ENCODE measurements around the gene GLT6D1. TPM values are rescaled to one million over a fixed set of nuclear protein-coding genes. Genes with fewer than 3 reads are reported as not detected.

Gene GLT6D1
- total RNA-seq, 1 donor from 2014 or later, result not detected

DNA sequence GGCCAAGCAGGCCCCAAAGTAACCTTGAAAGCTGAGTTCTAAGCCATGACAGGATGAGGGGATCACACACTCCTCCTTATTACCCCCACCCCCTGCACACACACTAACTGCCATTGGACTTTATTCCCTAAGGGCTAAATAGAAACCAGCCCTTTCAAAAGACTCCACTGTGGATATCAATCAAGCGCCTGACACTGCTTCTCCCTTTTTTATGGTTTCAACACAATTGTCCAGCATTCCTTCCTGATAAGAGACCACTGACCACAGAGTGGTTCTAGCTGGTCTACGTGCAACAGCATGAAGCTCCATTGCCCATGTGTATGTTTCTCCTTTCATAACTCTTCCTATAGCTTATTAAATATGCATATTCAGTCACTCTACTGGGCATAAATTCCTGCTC is 43.1 kb downstream of the GLT6D1 start:
- no peak for DNase-seq
- no peaks in the 10 kb centered on the region for H3K4me1 Mint-ChIP-seq (ENCODE audit: low read depth, unreplicated experiment)
- TF ChIP-seq, protein P1, sequence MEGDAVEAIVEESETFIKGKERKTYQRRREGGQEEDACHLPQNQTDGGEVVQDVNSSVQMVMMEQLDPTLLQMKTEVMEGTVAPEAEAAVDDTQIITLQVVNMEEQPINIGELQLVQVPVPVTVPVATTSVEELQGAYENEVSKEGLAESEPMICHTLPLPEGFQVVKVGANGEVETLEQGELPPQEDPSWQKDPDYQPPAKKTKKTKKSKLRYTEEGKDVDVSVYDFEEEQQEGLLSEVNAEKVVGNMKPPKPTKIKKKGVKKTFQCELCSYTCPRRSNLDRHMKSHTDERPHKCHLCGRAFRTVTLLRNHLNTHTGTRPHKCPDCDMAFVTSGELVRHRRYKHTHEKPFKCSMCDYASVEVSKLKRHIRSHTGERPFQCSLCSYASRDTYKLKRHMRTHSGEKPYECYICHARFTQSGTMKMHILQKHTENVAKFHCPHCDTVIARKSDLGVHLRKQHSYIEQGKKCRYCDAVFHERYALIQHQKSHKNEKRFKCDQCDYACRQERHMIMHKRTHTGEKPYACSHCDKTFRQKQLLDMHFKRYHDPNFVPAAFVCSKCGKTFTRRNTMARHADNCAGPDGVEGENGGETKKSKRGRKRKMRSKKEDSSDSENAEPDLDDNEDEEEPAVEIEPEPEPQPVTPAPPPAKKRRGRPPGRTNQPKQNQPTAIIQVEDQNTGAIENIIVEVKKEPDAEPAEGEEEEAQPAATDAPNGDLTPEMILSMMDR (IDR thresholded peaks at IDR 0.05; ENCODE audit: partially characterized antibody, unreplicated experiment), result no peak
- H3K4me3 Mint-ChIP-seq (ENCODE audit: unreplicated experiment), result no peak overlapping the region
- peaks cover 16% of the 10 kb centered on the region for H3K36me3 Mint-ChIP-seq (ENCODE audit: unreplicated experiment)
- H3K9me3 Mint-ChIP-seq (ENCODE audit: unreplicated experiment), result no peaks in the 10 kb centered on the region
- peaks cover 2% of the 10 kb centered on the region for H3K27me3 Mint-ChIP-seq (ENCODE audit: unreplicated experiment)
- H3K27ac Mint-ChIP-seq (ENCODE audit: unreplicated experiment), result no peak overlapping the region

DNA sequence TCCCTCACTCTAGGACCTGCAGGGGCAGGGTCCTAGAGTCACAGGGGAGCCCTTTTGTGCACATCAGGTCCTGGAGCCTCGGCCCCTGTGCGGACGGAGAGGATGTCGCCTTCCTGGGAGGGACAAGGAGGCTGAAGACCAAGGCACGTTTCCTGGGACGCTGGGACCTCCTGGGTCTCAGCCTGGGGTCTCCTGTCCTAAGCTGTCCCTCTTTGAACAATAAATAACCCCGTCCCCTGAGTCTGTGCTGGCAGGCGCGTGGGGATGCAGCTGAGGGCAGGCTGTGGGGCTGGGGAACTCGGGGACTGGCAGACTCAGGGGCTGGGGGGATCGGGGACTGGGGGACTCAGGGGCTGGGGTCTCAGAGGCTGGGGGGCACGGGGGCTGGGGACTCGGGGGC is 46.7 kb downstream of the GLT6D1 start:
- TF ChIP-seq, protein P1 (IDR thresholded peaks at IDR 0.05; ENCODE audit: partially characterized antibody, unreplicated experiment), result no peak
- Mint-ChIP-seq H3K4me3 (ENCODE audit: unreplicated experiment) (no peak overlapping the region), H3K36me3 (ENCODE audit: unreplicated experiment) (peaks cover 16% of the 10 kb centered on the region), H3K27me3 (ENCODE audit: unreplicated experiment) (peaks cover 3% of the 10 kb centered on the region), H3K27ac (ENCODE audit: unreplicated experiment) (no peak overlapping the region), H3K9me3 (ENCODE audit: unreplicated experiment) (no peaks in the 10 kb centered on the region), H3K4me1 (ENCODE audit: low read depth, unreplicated experiment) (no peaks in the 10 kb centered on the region)
- no peak for DNase-seq

DNA sequence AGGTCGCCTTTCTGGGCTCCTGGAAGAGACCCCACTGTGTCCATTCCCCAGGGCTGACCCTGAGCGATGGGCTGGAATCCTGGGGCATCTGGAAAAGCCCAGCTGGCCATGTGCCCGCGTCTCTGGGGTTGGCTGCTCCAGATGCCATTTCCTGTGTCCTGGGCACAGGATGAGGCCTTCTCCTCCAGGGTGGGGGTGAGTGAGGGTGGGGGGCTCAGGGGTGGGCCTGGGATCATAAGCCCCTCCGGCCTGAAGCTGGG is 47.1 kb downstream of the GLT6D1 start:
- Mint-ChIP-seq H3K4me3 (ENCODE audit: unreplicated experiment) (no peak overlapping the region), H3K27ac (ENCODE audit: unreplicated experiment) (no peak overlapping the region), H3K4me1 (ENCODE audit: low read depth, unreplicated experiment) (no peaks in the 10 kb centered on the region), H3K36me3 (ENCODE audit: unreplicated experiment) (peaks cover 16% of the 10 kb centered on the region), H3K9me3 (ENCODE audit: unreplicated experiment) (no peaks in the 10 kb centered on the region), H3K27me3 (ENCODE audit: unreplicated experiment) (peaks cover 3% of the 10 kb centered on the region)
- DNase-seq, result no peak
- TF ChIP-seq, protein P1 (IDR thresholded peaks at IDR 0.05; ENCODE audit: partially characterized antibody, unreplicated experiment), result no peak

DNA sequence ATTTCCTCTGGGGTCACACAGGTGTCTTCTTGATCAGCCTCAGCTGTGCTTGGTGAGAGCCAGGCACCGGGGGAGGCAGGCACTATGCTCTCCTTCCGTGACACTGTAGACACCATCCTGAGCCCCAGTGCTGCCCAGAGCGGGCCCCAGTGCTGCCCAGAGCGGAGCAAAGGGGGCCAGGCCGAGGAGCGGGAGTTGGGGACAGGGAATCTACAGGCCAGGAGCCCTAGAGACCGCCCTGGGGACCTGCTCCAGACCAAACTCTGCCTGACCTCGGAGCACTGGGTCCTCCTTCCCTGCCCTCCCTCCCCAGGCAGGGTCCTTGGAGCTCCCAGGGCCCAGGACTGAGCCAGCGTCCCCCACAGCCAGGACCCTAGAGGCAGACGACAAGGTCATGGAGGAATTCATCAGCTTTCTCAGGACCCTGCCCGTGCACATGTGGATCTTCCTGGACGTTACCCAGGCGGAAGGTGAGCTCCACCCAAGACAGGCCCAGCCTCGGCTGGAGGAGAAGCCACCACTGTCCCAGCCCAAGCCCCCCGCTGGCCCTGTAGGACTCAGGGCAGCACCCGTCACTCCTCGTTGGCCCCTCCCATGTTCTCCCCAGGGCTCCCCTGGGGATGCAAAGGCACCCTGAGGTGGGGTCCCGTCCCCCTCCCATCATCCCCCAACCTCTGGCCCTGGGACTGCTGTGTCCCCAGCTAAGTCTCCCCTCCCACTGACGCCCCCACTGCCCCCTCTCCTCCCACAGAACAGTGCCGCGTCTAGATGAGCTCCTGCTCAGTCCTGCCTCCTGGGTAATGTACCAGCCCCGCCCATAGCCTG is 47.6 kb downstream of the GLT6D1 start:
- Mint-ChIP-seq H3K27me3 (ENCODE audit: unreplicated experiment) (peaks cover 3% of the 10 kb centered on the region), H3K36me3 (ENCODE audit: unreplicated experiment) (peaks cover 12% of the 10 kb centered on the region), H3K9me3 (ENCODE audit: unreplicated experiment) (no peaks in the 10 kb centered on the region), H3K27ac (ENCODE audit: unreplicated experiment) (no peak overlapping the region), H3K4me1 (ENCODE audit: low read depth, unreplicated experiment) (no peaks in the 10 kb centered on the region), H3K4me3 (ENCODE audit: unreplicated experiment) (no peak overlapping the region)
- TF ChIP-seq, protein P1 (IDR thresholded peaks at IDR 0.05; ENCODE audit: partially characterized antibody, unreplicated experiment), result no peak
- no peak for DNase-seq

DNA sequence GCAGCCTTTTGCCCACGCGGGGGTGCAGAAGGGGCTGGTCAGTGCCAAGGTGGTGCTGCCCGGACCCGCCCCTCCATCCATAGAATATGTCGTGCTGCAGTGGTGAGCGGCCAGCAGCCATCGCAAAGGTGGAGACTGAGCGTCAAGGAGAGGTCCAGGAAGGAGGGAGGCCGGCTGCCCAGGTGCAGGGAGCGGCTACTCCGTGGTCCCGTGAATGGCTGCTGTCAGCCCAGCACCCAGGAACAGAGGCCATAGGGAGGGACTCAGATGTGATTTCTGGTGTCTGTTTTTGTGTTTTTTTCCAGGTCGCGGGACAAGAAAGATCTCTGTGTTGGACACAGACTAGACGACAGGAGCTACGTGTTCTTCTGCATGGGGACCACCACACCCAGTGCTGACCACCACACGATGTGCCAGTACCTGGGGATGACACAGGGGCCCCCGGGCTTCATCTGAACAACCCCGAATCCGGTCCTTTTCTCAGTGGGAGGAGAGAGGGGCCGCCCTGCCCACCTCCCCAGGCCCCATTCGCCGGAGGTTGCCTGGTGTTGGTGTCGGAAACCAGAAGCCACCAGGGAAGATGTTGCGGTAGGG is 48.8 kb downstream of the GLT6D1 start:
- no peak overlapping the region for H3K27ac Mint-ChIP-seq (ENCODE audit: unreplicated experiment)
- H3K27me3 Mint-ChIP-seq (ENCODE audit: unreplicated experiment), result peaks cover 3% of the 10 kb centered on the region
- no peak overlapping the region for H3K4me3 Mint-ChIP-seq (ENCODE audit: unreplicated experiment)
- DNase-seq, result no peak
- no peaks in the 10 kb centered on the region for H3K4me1 Mint-ChIP-seq (ENCODE audit: low read depth, unreplicated experiment)
- TF ChIP-seq, protein P1 (IDR thresholded peaks at IDR 0.05; ENCODE audit: partially characterized antibody, unreplicated experiment), result no peak
- H3K36me3 Mint-ChIP-seq (ENCODE audit: unreplicated experiment), result peaks cover 4% of the 10 kb centered on the region
- no peaks in the 10 kb centered on the region for H3K9me3 Mint-ChIP-seq (ENCODE audit: unreplicated experiment)

All from glutamatergic neuron (in vitro differentiated cells).